Activated T-helper 1 cell treated with Interleukin-2 at 50 U/mL for 16 hours (primary cell): ENCODE measurements around the gene RAPGEF1.
"Not testable (repeated sequence)": the region's sequence is repeated elsewhere in the genome, so short reads cannot be mapped to it uniquely, and the experiment has no call there.

ENCODE experiments used
- DNase-seq: peaks from one replicate; pipeline ENCODE4 v3.0.0-alpha.2; 2020; ENCODE audit warnings: low read depth

The RAPGEF1 gene

GRCh38 chr9:131731237-131731636 is 8.6 kb downstream of the RAPGEF1 start:
- no peak for DNase-seq

- peak; percentile 38 for DNase-seq
These were observed 10.9 kb downstream of the RAPGEF1 start for GRCh38 chr9:131728961-131729360.

- no peak for DNase-seq
These were observed 11.3 kb downstream of the RAPGEF1 start for GRCh38 chr9:131728546-131728910.

GRCh38 chr9:131727795-131728545 is 11.9 kb downstream of the RAPGEF1 start:
- no peak for DNase-seq

- DNase-seq, result no peak
These were observed 12.6 kb downstream of the RAPGEF1 start for GRCh38 chr9:131727184-131727759.

GRCh38 chr9:131724683-131725082 is 15.2 kb downstream of the RAPGEF1 start:
- no peak for DNase-seq

GRCh38 chr9:131723632-131724031 is 16.2 kb downstream of the RAPGEF1 start:
- no peak for DNase-seq

GRCh38 chr9:131722255-131722654 is 17.6 kb downstream of the RAPGEF1 start:
- no peak for DNase-seq

- no peak for DNase-seq
These were observed 18.8 kb downstream of the RAPGEF1 start for GRCh38 chr9:131721076-131721475.

- DNase-seq, result no peak
These were observed 19.5 kb downstream of the RAPGEF1 start for GRCh38 chr9:131720330-131720729.

GRCh38 chr9:131719262-131719908 is 20.5 kb downstream of the RAPGEF1 start:
- DNase-seq, result no peak

GRCh38 chr9:131717719-131718460 is 22.0 kb downstream of the RAPGEF1 start:
- no peak for DNase-seq

GRCh38 chr9:131715906-131716305 is 24.0 kb downstream of the RAPGEF1 start:
- no peak for DNase-seq

GRCh38 chr9:131714821-131715220 is 25.1 kb downstream of the RAPGEF1 start:
- no peak for DNase-seq

- no peak for DNase-seq
These were observed 25.7 kb downstream of the RAPGEF1 start for GRCh38 chr9:131714161-131714646.

- no peak for DNase-seq
These were observed 26.9 kb downstream of the RAPGEF1 start for GRCh38 chr9:131713016-131713415.

GRCh38 chr9:131712151-131712716 is 27.6 kb downstream of the RAPGEF1 start:
- DNase-seq, result no peak

GRCh38 chr9:131709771-131710431 is 30.0 kb downstream of the RAPGEF1 start:
- DNase-seq, result no peak

- DNase-seq, result not testable (repeated sequence)
These were observed 30.7 kb downstream of the RAPGEF1 start for GRCh38 chr9:131709010-131709770.

GRCh38 chr9:131708226-131709002 is 31.5 kb downstream of the RAPGEF1 start:
- DNase-seq, result no peak
